Measurements from ENCODE around the gene SCARB1. TPM values are rescaled to one million over a fixed set of nuclear protein-coding genes. Genes with fewer than 3 reads are reported as not detected.

The SCARB1 gene
- total RNA-seq, 1 donor from 2014 or later, result 11.1 TPM

- TF ChIP-seq CTCF (IDR thresholded peaks at IDR 0.05; ENCODE audit: borderline replicate concordance), result no peak
- H3K4me3 ChIP-seq, result no peak overlapping the region
- intact Hi-C loops (cut with micrococcal nuclease), result loop anchor here (10.0 kb wide), 1 partner anchor 406 kb away; no protein-coding TSS in a partner anchor
- peak overlapping the region; percentile 51 for H3K27ac ChIP-seq (replicated peaks)
- H3K9me3 ChIP-seq (replicated peaks), result peaks cover 20% of the 10 kb centered on the region
- no peaks in the 10 kb centered on the region for H3K27me3 ChIP-seq (ENCODE audit: low read depth)
- H3K36me3 ChIP-seq, result no peaks in the 10 kb centered on the region
- DNase-seq, result no peak
- peaks cover 56% of the 10 kb centered on the region for H3K4me1 ChIP-seq
Observed at GRCh38 chr12:124760560-124760959, 103.1 kb downstream of the SCARB1 start.

- no peaks in the 10 kb centered on the region for H3K36me3 ChIP-seq
- peaks cover 56% of the 10 kb centered on the region for H3K4me1 ChIP-seq
- no peak for TF ChIP-seq CTCF (IDR thresholded peaks at IDR 0.05; ENCODE audit: borderline replicate concordance)
- peak overlapping the region; percentile 51 for H3K27ac ChIP-seq (replicated peaks)
- intact Hi-C loops (cut with micrococcal nuclease), result loop anchor here (10.0 kb wide), 1 partner anchor 405 kb away; no protein-coding TSS in a partner anchor
- no peak overlapping the region for H3K4me3 ChIP-seq
- peaks cover 19% of the 10 kb centered on the region for H3K9me3 ChIP-seq (replicated peaks)
- peak; percentile 50 for DNase-seq
- H3K27me3 ChIP-seq (ENCODE audit: low read depth), result no peaks in the 10 kb centered on the region
Observed at GRCh38 chr12:124759841-124760503, 103.7 kb downstream of the SCARB1 start.

GRCh38 chr12:124758266-124759220 is 105.1 kb downstream of the SCARB1 start:
- peaks cover 66% of the 10 kb centered on the region for H3K4me1 ChIP-seq
- H3K4me3 ChIP-seq, result no peak overlapping the region
- DNase-seq, result no peak
- H3K36me3 ChIP-seq, result no peaks in the 10 kb centered on the region
- H3K27ac ChIP-seq (replicated peaks), result peak overlapping the region; percentile 51
- TF ChIP-seq CTCF (IDR thresholded peaks at IDR 0.05; ENCODE audit: borderline replicate concordance), result no peak
- peaks cover 8% of the 10 kb centered on the region for H3K9me3 ChIP-seq (replicated peaks)
- H3K27me3 ChIP-seq (ENCODE audit: low read depth), result no peaks in the 10 kb centered on the region
- intact Hi-C loops (cut with micrococcal nuclease), result no loop called here

GRCh38 chr12:124757329-124757728 is 106.3 kb downstream of the SCARB1 start:
- no peak overlapping the region for H3K4me3 ChIP-seq
- no peaks in the 10 kb centered on the region for H3K27me3 ChIP-seq (ENCODE audit: low read depth)
- peak overlapping the region; percentile 44 for H3K27ac ChIP-seq (replicated peaks)
- H3K9me3 ChIP-seq (replicated peaks), result peaks cover 8% of the 10 kb centered on the region
- no peaks in the 10 kb centered on the region for H3K36me3 ChIP-seq
- peaks cover 73% of the 10 kb centered on the region for H3K4me1 ChIP-seq
- intact Hi-C loops (cut with micrococcal nuclease), result no loop called here
- TF ChIP-seq CTCF (IDR thresholded peaks at IDR 0.05; ENCODE audit: borderline replicate concordance), result no peak
- no peak for DNase-seq

- Histone ChIP-seq H3K27me3 (ENCODE audit: low read depth) (no peaks in the 10 kb centered on the region), H3K27ac (replicated peaks) (peak overlapping the region; percentile 95), H3K9me3 (replicated peaks) (peaks cover 8% of the 10 kb centered on the region), H3K4me1 (peaks cover 72% of the 10 kb centered on the region), H3K36me3 (no peaks in the 10 kb centered on the region), H3K4me3 (no peak overlapping the region)
- no peak for DNase-seq
- TF ChIP-seq CTCF (IDR thresholded peaks at IDR 0.05; ENCODE audit: borderline replicate concordance), result no peak
- intact Hi-C loops (cut with micrococcal nuclease), result no loop called here
Observed at GRCh38 chr12:124756760-124757159, 106.9 kb downstream of the SCARB1 start.
